ENCODE measurements around the gene HBEGF.

Gene HBEGF

DNA sequence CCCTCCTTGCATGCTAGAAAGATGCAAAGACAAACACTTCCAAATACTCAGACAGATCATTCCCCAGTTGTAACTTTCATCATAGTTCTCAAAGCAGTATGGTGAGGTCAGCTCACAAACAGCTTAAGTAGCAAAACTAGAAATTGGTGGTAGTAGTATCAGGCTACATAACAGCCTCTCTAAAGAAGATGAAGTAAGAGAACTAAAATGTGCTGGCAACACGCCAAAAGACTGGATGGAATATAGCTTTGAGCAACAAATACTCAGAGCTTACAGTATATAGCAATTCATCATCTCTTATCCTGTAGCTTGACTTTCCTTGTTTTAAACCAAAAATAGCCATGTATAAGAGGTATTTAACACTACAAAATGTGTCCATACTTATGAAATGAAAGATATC is 51.0 kb downstream of the HBEGF start:
- TF ChIP-seq, protein P1, sequence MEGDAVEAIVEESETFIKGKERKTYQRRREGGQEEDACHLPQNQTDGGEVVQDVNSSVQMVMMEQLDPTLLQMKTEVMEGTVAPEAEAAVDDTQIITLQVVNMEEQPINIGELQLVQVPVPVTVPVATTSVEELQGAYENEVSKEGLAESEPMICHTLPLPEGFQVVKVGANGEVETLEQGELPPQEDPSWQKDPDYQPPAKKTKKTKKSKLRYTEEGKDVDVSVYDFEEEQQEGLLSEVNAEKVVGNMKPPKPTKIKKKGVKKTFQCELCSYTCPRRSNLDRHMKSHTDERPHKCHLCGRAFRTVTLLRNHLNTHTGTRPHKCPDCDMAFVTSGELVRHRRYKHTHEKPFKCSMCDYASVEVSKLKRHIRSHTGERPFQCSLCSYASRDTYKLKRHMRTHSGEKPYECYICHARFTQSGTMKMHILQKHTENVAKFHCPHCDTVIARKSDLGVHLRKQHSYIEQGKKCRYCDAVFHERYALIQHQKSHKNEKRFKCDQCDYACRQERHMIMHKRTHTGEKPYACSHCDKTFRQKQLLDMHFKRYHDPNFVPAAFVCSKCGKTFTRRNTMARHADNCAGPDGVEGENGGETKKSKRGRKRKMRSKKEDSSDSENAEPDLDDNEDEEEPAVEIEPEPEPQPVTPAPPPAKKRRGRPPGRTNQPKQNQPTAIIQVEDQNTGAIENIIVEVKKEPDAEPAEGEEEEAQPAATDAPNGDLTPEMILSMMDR (IDR thresholded peaks at IDR 0.05; ENCODE audit: low read depth, low read length), result no peak
- DNase-seq (ENCODE audit: extremely low read depth, low read depth), result peak; percentile 61

DNA sequence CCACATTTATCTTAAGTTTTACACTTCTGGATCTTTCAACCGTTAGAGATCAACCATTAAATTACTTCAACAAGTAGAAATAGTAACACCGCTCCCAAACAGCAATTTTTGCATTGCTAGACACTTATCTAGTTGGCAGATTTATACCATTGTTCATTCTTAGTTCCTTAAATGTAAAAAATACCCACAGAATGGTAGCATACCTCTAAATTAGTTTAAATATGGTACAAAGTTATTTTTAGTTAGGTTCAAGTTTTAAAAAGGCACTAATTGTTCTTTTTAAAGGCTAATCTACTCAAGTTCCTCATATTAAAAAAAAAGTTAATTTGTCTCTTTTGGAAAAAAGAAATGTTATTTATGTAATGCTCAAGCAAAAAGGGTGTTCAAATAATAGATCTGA is 51.6 kb downstream of the HBEGF start:
- no peak for DNase-seq (ENCODE audit: extremely low read depth, low read depth)
- TF ChIP-seq, protein P1 (IDR thresholded peaks at IDR 0.05; ENCODE audit: low read depth, low read length), result no peak

DNA sequence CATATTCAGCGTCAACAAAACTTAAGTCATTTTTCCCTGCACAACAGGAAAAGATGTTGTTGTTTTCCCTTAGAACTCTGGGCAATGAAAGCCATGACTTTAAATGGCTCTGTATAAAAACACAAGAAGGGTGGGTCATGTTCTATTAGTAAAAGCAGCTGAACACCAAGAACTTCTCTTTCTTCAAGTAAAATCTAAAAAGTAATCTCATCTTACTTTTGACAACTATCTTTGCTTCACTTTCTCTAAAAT is 52.6 kb downstream of the HBEGF start:
- DNase-seq (ENCODE audit: extremely low read depth, low read depth), result no peak
- TF ChIP-seq, protein P1 (IDR thresholded peaks at IDR 0.05; ENCODE audit: low read depth, low read length), result no peak

DNA sequence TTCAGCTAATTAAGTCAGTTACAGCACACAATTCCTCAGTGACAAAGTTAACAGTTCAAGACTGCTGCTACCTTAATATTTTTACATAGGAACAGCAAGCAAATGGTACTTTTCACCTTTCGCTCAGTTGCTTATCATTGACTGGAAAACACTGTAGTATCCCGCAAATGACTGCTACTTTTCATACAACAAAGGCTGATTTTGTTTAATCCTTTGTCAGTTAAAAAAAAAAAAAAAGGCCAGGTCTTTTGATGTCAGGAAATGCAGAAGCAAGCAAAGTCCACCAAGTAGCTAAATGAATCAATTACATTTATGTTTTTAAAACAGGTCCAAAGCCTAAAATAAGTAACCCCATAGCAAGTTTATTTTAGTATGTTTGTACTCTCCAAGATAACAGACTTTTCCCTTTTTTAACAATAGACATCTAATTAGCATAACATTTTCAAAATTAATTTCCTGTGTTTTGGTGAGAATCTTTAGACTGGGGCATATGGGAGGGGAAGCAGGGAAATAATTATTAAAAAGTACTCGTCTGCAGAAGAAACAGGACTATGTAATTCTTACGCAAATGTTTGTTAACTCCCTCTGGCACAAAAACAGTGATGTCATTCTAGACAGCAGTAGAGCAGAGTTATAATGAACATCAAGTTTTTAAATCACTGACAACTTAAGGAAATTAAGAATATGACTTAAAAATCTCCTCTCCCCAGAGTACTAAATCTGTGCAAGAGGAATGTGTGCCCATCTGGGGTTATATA is 53.1 kb downstream of the HBEGF start:
- no peak for DNase-seq (ENCODE audit: extremely low read depth, low read depth)
- TF ChIP-seq, protein P1 (IDR thresholded peaks at IDR 0.05; ENCODE audit: low read depth, low read length), result no peak

DNA sequence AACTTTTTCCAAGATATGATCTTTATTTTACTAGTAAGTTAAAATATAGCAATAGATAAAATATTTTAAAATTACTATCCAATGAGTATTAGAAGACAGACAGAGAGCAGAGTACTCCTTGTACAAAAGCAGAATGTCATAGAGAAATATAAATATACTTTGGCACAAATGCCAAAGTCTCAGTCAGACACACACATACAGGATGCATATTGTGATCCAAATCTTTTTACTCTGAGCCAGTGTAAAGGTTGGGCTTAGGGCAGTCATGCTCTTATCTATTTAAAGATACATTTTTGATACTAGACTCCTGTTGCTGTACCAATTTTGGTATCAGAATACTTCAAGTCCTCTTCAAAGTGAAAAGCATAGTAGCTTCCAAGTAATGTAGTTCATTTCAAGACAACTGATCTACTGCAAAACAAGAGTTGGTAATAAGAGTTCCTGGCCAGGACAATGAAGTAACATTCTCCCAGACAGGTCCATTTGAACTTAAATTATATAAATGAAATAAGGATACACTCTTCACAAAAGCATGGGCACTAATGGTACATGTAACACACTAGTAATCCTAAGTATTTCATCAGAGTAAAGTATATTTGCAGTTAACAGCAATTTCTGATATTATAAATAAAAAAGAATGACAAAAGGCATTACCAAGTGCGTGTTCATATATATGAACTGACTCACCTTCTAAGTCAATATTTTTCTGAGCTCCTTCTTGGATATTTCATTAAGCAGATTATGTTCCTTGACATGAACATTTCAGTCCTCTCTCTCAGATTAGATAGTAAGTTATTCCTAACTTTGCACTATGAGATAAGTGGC is 54.0 kb downstream of the HBEGF start:
- TF ChIP-seq, protein P1 (IDR thresholded peaks at IDR 0.05; ENCODE audit: low read depth, low read length), result no peak
- no peak for DNase-seq (ENCODE audit: extremely low read depth, low read depth)

DNA sequence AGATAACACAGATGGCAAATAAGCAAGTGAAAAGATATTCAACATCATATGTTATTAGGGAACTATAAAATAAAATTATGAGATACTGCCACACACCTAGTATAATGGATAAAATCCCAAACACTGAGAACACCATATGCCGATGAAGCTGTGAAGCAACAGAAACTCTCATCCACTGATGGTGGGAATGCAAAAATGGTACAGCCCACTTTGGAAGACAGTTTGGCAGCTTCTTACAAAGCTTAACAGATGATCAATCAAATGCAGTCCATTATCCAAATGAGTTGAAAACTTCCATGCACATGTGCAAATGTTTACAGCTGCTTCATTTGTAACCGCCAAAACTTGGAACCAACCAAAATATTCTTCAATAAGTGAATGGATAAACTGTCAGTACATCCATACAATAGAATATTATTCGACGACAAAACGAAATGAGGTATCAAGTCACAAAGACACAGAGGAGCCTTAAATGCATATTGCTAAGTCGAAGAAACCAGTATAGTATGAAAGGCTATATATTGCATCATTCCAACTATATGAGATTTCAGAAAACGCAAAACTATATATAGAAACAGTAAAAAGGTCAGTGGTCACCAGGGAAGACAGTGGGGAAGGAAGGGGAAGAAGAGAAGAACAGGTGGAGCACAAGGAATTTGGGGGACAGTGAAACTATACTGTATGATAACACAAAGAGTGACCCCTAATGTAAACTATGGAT is 58.4 kb downstream of the HBEGF start:
- DNase-seq (ENCODE audit: extremely low read depth, low read depth), result no peak
- TF ChIP-seq, protein P1 (IDR thresholded peaks at IDR 0.05; ENCODE audit: low read depth, low read length), result no peak

DNA sequence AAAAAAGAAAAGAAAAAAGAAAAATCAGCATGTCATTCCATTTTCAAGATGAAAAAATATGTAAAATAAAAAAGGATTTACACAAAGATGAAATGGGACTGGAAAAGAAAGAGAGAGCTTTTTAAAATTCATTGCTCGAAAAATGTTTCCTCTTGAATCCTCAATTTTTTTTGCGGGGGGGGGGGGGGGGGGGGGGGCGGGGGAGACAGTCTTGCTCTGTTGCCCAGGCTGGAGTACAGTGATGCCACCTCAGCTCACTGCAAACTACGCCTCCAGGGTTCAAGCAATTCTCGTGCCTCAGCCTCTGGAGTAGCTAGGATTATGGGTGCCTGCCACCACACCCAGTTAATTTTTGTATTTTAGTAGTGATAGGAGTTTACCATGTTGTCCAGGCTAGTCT is 60.0 kb downstream of the HBEGF start:
- no peak for DNase-seq (ENCODE audit: extremely low read depth, low read depth)
- TF ChIP-seq, protein P1 (IDR thresholded peaks at IDR 0.05; ENCODE audit: low read depth, low read length), result no peak

All from AG09319 (cell line).